SH-SY5Y (cell line): Measurements from ENCODE around the gene EIPR1.

Source experiments
- GATA2 ChIP-seq: IDR thresholded peaks from 2 replicates; pipeline ENCODE4 v1.6.1; 2011; ENCODE audit warnings: mild to moderate bottlenecking, low read depth, low read length
- GATA3 ChIP-seq: IDR thresholded peaks from 2 replicates; pipeline ENCODE4 v1.6.1; 2011; ENCODE audit warnings: low read depth, mild to moderate bottlenecking, low read length, moderate library complexity

- TF ChIP-seq GATA2 (no peak), GATA3 (no peak)
These were observed 202.7 kb downstream of the EIPR1 start for GRCh38 chr2:3174626-3175567.
